Middle frontal gyrus (tissue), 1 donor: ENCODE measurements around the gene CIC.

Experiments
- DNase-seq: peaks from one replicate; pipeline ENCODE4 v3.0.0-alpha.2; 2015; ENCODE audit warnings: low spot score; ENCODE audit errors: extremely low spot score

CIC gene

DNA sequence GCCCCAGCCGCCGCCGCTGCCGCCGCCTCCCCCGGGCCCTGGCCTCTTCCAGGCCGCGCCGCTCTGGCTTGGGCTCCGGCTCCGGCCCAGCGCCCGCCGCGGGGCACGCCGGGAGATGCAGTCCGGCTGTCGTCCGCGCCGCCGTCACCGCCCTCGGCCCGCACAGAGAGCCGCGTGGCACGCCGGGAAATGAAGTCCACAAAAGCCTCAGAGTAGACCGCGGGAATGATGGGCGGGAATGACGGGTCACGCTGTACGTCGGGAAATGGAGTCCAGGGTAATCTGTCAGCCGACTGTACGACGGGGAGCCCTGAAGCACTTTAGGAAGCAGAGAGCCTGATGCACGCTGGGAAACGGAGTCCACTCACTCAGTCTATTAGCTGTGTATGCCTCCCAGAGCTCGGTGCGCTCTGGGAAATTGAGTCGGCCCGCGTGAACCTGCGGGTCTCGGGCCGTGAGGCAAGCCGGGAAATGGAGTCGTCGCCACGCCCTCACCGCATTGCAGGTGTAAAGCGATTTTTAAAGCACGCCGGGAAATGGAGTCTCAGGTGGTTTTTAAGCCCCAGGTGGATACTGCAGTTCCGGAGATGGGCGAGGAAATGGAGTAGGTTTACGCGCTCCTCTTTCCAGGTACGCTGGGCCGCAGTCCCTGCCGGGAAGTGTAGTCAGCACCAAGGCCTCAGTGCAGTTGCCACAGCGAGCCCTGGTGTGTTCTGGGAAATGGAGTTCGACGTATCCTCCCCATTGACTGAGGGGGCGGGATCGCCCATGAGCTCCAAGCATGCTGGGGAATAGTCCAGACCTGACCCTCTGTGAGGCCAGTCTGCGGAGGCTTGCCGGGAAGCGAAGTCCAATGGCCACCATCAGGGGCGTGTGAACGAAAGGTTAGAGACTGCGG, 26.3 kb upstream of the CIC start, which contains the start of gene GSK3A:
GSK3A (minus strand) TSS at position 91 of the 898 bp plus-strand sequence. CDS start 137 bp downstream, outside the sequence.
- DNase-seq: peak; percentile 99

DNA sequence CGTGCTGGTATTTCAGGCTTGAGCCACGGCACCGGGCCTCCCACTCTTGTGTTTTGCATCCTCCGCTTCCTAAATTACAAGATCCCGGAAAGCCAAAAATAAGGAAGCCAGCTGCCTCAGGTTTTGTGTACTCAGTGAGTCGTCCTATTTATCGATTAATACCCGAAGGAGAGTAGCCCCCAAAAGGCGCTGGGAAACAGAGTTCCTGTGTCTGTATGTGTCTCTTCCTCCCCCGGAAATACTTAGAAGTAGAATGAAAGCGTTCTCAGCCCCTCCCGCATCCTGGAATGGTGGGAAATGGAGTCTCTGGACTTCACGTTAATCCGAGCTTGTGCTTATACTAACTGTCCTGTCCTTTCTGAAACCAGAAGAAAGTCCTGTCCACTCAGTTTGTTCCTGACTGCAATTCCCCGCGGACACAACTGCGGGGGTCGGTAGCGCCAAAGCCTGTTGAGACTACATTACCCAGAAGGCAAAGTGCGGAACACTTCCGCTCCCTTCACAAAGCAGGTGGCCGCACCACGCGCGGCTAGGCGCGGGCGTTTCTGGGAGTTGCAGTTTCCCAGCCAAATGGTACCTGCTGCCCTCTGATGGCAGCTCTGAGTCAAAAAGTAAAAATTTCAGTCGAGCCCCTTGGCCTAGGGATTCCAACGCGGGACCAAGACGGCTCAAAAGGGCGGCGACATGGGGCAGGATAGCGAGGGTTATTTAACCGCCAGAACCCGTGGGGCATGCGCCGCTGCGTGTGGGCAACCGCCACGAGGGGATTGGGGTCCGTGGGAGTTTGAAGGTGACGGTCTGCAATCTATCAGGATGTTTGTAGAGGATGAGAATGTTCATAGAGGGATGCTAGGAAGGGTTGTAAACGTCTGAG, 24.5 kb upstream of the CIC start:
- DNase-seq: peak; percentile 90

GRCh38 chr19:42245231-42245630, 23.8 kb upstream of the CIC start:
- DNase-seq: no peak

GRCh38 chr19:42246143-42246921, 22.7 kb upstream of the CIC start:
- peak; percentile 44 for DNase-seq

DNA sequence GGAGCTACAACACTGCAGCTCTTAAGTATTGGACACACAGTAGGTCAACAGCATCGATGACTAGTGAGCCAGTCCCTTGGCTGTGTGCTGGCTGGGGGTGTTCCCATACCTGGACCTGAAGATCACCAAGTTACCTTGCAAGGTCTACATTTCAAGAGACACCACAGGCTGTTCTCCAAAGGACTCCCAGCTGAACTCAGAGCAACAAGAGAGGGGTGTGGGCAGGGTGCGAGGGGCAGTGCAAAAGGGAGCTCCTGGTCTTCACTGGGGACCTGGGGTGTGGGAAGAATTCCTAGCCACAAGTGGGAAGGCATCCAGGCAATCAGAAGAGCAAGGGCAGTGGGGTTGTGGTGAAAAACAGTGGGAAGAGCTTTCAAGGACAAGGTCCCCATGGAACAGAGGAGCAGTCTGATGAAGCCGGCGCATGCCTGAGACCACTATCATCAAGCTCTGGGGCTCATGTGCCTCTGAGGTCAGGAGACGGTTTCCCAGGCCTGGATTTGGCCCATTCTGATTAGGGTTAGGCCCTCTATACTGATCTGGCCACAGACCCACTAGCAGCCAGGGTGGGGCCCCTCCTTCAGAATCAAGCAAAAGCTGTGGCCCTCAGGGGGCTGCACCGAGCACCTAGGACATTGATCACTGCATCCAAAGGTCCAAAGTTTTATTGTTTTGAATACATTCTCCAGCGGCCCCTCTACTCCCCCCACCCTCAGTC, 22.0 kb upstream of the CIC start:
- no peak for DNase-seq

DNA sequence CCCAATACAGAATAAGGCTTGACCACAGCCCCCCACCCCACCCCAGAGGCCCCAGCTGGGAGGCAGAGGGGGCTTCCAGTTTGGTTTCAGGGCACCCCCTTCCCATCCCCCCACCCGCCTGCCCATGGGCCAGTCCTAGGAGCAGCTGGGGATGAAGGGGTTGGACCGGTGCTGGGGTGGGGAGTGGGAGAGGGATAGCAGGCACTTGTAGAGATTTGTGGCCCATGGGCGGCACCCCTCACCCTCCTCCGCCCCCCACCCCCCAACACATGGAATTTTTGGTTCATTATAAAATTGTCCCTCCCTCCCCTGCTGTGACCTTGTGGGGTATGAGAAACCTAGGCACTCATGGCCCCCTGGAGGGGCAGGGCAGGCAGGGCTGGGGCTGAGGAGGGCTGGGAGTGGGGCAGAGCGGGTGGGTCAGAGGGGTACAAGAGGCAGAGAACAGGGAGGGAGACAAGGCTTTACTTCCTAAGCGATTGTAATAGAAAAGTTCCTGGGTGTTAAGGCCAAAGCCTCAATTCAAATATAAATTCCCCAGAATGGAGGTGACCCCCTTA, 21.3 kb upstream of the CIC start:
- DNase-seq: no peak

GRCh38 chr19:42248270-42249148, 20.5 kb upstream of the CIC start:
- no peak for DNase-seq

DNA sequence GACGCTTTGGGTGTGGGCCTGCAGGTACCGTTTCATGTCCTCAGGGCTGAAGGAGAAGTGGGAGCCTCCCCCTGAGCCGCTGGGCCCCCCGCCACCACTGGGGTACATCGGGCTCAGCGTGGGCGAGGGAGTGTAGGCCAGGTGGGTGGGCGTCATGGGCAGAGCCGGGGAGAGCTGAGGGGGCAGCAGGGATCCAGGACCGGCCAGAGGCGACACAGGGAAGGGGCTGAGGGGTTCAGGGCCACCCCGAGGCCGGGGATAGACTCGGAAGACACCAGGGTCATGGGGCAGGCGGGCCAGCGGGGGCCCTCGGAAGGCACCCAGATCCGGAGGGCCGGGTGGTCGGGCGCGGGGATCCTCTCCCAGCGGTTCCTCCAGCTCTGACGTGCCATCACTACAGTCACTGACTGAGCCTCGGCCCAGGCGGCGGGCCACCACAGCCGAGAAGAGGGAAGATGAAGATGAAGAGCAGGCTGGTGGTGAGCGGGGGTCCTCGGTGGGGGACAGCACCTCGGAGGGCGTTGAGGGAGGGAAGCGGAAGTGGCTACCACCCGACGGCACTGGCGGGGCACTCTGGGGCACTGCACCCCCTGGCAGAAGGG, 19.8 kb upstream of the CIC start:
- no peak for DNase-seq

DNA sequence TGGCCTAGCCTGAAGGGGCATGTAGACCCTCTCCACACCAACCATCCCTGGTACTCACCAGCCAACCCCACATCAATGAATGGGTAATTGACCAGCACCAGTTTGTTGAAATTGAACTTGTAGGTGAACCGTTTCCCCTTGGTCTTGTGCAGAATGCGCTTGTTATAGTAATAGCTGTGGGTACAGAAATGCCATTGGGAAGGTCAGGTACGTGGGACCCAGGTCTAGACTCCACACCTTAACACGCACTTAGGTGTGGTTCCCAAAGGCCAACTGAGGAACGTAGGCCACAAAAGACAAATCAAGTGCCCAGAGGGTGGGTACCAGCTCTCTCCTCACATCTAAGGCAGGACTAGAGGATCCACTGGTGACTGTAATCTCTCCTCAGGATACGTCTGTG, 19.3 kb upstream of the CIC start:
- no peak for DNase-seq

DNA sequence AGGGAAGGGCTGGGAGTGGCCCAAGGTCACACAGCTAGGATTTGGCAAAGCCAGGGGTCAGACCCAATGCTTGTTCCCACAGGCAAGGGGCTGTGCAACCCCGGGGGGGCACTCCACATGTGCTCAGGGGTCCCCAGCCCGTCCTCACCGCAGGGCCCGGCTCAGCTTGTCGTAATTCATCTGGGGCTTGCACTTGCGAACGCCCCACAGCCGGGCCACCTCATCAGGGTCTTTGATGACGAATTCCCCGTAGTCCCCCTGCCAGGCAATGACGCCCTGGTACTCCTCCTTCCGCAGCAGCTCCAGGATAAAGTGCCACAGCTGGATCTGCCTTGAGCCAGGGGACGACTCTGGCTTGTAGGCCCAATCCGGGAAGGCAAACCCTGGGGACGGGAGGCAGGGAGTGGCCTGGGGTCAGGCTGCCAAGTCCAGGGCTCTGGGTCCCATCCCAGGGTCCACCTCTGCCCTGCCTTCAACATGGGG, 18.8 kb upstream of the CIC start:
- no peak for DNase-seq

GRCh38 chr19:42250666-42251531, 18.2 kb upstream of the CIC start:
- no peak for DNase-seq

GRCh38 chr19:42251572-42252358, 17.3 kb upstream of the CIC start:
- no peak for DNase-seq

GRCh38 chr19:42252365-42253244, 16.4 kb upstream of the CIC start:
- DNase-seq: peak; percentile 56

DNA sequence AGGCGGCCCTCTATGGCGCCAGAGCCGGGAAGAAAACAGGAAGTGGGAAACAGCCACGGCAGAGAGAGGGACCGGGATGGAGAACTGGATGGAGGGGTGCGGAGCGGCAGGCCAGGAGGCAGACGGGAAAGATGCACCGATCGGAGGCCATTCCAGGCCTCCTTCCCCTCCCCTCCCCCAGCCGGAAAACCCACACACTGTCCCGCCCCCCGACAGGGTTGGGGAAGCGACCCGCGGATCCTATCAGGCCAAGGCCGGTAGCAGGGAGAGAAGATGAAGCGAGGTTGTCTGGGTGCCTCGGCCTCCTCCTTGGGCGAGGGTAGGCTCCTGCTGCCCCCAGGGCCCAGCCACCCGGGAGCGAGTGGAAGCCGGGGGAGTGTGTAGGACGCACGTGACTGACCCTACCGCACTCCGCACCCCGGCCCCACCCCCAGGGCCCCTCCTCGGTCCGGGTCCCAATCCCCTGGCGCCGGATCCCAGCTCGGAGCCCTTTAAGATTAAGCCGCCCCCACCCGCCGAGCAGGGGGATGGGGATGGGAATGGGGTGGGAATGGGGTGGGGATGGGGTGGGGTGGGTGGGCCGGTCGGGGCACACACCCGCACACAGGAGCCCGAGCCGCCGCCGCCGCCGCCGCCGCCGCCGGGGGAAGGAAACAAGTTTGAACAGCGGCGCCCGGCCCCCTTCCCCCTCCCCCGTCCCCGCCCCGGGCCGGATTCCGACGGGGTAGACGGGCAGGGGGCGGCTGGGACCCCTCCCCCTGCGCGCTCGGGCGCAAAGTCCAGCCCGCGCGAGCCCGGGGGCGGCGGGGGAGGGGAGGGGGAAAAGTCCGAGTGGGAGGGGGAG, 15.6 kb upstream of the CIC start:
- DNase-seq: no peak
